HCEC 1CT (cell line): ENCODE data around the gene MEG3.

Source experiments
- DNase-seq: peaks from one replicate; pipeline ENCODE4 v3.0.0-alpha.2; 2017

MEG3 gene

GRCh38 chr14:100834794-100835547 is 9.1 kb downstream of the MEG3 start:
- DNase-seq: no peak

- DNase-seq: no peak
Measured at GRCh38 chr14:100835548-100836310, 9.8 kb downstream of the MEG3 start.

GRCh38 chr14:100836311-100836805 is 10.4 kb downstream of the MEG3 start:
- DNase-seq: no peak

GRCh38 chr14:100836941-100837804 is 11.3 kb downstream of the MEG3 start:
- DNase-seq: no peak

GRCh38 chr14:100837805-100838350 is 12.0 kb downstream of the MEG3 start:
- no peak for DNase-seq

GRCh38 chr14:100838493-100839314 is 12.8 kb downstream of the MEG3 start:
- DNase-seq: no peak

- DNase-seq: no peak
Measured at GRCh38 chr14:100839315-100839585, 13.3 kb downstream of the MEG3 start.

GRCh38 chr14:100839681-100840111 is 13.8 kb downstream of the MEG3 start:
- DNase-seq: no peak

- no peak for DNase-seq
Measured at GRCh38 chr14:100840286-100841065, 14.6 kb downstream of the MEG3 start.

GRCh38 chr14:100841066-100841760 is 15.3 kb downstream of the MEG3 start:
- no peak for DNase-seq

GRCh38 chr14:100841761-100842403 is 16.0 kb downstream of the MEG3 start:
- no peak for DNase-seq

GRCh38 chr14:100842799-100843198 is 16.9 kb downstream of the MEG3 start:
- peak; percentile 47 for DNase-seq

- DNase-seq: no peak
Measured at GRCh38 chr14:100844082-100844408, 18.1 kb downstream of the MEG3 start.

- DNase-seq: no peak
Measured at GRCh38 chr14:100844421-100844820, 18.5 kb downstream of the MEG3 start.

- no peak for DNase-seq
Measured at GRCh38 chr14:100844846-100845245, 18.9 kb downstream of the MEG3 start.

GRCh38 chr14:100845341-100845740 is 19.4 kb downstream of the MEG3 start:
- DNase-seq: no peak

- no peak for DNase-seq
Measured at GRCh38 chr14:100846309-100846859, 20.5 kb downstream of the MEG3 start.

GRCh38 chr14:100849115-100849781 is 23.3 kb downstream of the MEG3 start:
- DNase-seq: peak; percentile 26

- no peak for DNase-seq
Measured at GRCh38 chr14:100850841-100851585, 25.1 kb downstream of the MEG3 start.
